Neutrophil (primary cell): ENCODE measurements around the gene PTPRN2.

ENCODE experiments used
- H3K27ac ChIP-seq: fragments of 200-600 bp; sonication (generic); 2 replicates; pipeline ENCODE4 v1.5.1; 2016; ENCODE audit warnings: mild to moderate bottlenecking, moderate library complexity
- H3K27me3 ChIP-seq: fragments of 200-600 bp; sonication (generic); 2 replicates; pipeline ENCODE4 v1.6.0; 2016; ENCODE audit warnings: mild to moderate bottlenecking
- H3K36me3 ChIP-seq: fragments of 200-600 bp; sonication (generic); 2 replicates; pipeline ENCODE4 v1.5.1; 2017
- H3K4me1 ChIP-seq, 2 experiments: fragments of 200-600 bp in 1 of 2; sonication (generic) in 1 of 2; 1 replicate in 1 of 2; 2 replicates in 1 of 2; pipeline versions ENCODE4 v1.5.1 to v1.6.1; 2013 to 2016; ENCODE audit warnings: low read depth in 1 of 2, low read length in 1 of 2, mild to moderate bottlenecking in 1 of 2, moderate library complexity in 1 of 2; ENCODE audit not compliant: control insufficient read depth in 1 of 2, insufficient read depth in 1 of 2
- H3K4me3 ChIP-seq, 2 experiments: fragments of 200-600 bp in 1 of 2; sonication (generic) in 1 of 2; 1 replicate in 1 of 2; 2 replicates in 1 of 2; pipeline ENCODE4 v1.5.1; 2013 to 2016; ENCODE audit warnings: low read depth in 1 of 2, low read length in 1 of 2, mild to moderate bottlenecking in 1 of 2, moderate library complexity in 1 of 2
- H3K9me3 ChIP-seq: fragments of 200-600 bp; sonication (generic); 2 replicates; pipeline ENCODE4 v1.5.1; 2016
- TF ChIP-seq, protein P1 (sequence below): fragments of 200-600 bp; sonication (generic); IDR thresholded peaks from 2 replicates; pipeline ENCODE4 v1.5.1; 2016; ENCODE audit warnings: antibody characterized with exemption

The PTPRN2 gene

DNA sequence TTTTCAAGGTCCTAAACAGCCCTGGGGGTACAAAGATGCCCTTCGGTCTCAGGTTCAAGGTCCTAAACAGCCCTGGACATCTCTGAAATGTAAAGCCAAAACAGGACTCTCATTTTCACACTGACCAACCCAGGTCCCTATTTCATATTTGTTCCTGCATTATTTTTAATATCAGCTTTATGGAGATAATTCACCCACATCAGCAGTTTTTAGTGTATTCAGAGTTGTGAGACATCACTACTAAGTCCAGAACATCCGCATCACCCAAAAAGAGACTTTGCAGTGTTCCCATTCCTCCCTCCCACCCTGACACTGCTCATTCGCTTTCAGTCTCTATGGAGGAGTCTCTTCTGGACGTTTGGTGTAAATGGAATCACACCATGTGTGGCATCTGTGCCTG lies 420.2 kb downstream of the PTPRN2 start:
- Histone ChIP-seq H3K4me1 (no peaks in the 10 kb centered on the region), H3K4me3 (no peak overlapping the region), H3K27ac (no peak overlapping the region), H3K9me3 (no peaks in the 10 kb centered on the region), H3K36me3 (no peaks in the 10 kb centered on the region), H3K27me3 (no peaks in the 10 kb centered on the region)
- TF ChIP-seq, protein P1, sequence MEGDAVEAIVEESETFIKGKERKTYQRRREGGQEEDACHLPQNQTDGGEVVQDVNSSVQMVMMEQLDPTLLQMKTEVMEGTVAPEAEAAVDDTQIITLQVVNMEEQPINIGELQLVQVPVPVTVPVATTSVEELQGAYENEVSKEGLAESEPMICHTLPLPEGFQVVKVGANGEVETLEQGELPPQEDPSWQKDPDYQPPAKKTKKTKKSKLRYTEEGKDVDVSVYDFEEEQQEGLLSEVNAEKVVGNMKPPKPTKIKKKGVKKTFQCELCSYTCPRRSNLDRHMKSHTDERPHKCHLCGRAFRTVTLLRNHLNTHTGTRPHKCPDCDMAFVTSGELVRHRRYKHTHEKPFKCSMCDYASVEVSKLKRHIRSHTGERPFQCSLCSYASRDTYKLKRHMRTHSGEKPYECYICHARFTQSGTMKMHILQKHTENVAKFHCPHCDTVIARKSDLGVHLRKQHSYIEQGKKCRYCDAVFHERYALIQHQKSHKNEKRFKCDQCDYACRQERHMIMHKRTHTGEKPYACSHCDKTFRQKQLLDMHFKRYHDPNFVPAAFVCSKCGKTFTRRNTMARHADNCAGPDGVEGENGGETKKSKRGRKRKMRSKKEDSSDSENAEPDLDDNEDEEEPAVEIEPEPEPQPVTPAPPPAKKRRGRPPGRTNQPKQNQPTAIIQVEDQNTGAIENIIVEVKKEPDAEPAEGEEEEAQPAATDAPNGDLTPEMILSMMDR = no peak

DNA sequence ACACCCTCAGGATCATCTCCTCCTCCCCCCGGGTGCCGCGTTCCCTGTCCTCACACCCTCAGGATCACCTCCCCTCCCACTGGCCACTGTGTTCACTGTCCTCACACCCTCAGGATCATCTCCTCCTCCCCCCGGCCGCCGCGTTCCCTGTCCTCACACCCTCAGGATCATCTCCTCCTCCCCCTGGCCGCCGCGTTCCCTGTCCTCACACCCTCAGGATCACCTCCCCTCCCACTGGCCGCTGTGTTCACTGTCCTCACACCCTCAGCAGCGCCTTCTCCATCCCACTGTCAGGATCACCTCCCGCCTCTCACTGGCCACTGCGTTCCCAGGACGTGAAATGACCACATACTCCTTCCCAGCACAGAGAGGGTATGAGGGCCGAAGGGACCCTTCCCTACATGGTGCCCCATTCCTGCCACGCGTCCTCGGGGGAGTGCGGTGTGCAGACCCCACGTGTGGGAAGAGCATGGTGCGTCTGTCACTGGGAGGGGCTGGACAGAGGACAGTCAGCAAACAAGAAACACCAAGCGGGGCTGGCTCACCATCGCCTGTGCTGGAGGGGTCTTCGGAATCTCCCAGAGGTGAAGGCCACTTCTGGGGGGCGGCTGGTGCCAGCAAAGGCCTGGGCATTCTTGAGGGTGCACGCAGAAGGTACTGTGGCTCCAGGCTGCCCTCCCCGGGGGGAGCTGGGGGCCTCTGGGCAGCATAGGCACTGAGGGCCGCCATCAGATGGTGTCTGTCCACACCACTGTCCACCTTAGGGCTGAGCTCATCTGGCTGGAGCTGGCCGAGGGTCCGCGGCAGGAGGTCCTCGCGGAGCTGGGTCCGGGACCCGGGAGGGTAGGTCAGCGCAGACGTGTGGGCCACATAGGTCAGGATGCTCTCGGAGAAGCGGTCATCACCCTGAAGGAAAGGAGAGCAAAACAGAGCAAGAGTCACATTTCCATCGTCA lies 421.0 kb downstream of the PTPRN2 start:
- Histone ChIP-seq H3K27ac (no peak overlapping the region), H3K36me3 (no peaks in the 10 kb centered on the region), H3K4me3 (no peak overlapping the region), H3K9me3 (no peaks in the 10 kb centered on the region), H3K4me1 (no peaks in the 10 kb centered on the region), H3K27me3 (no peaks in the 10 kb centered on the region)
- TF ChIP-seq, protein P1 = no peak

DNA sequence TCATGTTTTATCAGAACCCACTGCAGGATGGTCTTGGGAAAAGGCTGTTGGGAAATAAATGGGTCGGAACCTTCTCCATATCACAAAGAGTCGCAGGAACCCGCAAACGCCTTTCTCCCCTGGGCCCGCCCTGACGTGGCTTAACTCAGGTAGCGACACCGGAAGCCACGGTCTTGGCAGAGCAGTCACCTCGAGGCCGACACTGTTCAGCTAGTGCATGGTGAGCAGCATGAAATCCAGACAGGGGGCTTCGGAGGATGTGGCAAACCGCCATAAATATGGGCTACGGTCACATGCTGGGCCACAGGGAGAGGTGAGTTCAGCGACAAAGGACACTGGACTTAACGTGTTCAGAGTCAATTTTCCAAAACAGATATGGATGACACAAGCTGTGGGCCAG lies 421.9 kb downstream of the PTPRN2 start:
- no peaks in the 10 kb centered on the region for H3K36me3 ChIP-seq
- no peak overlapping the region for H3K27ac ChIP-seq
- H3K27me3 ChIP-seq = no peaks in the 10 kb centered on the region
- no peak overlapping the region for H3K4me3 ChIP-seq
- no peaks in the 10 kb centered on the region for H3K4me1 ChIP-seq
- TF ChIP-seq, protein P1 = no peak
- H3K9me3 ChIP-seq = no peaks in the 10 kb centered on the region

DNA sequence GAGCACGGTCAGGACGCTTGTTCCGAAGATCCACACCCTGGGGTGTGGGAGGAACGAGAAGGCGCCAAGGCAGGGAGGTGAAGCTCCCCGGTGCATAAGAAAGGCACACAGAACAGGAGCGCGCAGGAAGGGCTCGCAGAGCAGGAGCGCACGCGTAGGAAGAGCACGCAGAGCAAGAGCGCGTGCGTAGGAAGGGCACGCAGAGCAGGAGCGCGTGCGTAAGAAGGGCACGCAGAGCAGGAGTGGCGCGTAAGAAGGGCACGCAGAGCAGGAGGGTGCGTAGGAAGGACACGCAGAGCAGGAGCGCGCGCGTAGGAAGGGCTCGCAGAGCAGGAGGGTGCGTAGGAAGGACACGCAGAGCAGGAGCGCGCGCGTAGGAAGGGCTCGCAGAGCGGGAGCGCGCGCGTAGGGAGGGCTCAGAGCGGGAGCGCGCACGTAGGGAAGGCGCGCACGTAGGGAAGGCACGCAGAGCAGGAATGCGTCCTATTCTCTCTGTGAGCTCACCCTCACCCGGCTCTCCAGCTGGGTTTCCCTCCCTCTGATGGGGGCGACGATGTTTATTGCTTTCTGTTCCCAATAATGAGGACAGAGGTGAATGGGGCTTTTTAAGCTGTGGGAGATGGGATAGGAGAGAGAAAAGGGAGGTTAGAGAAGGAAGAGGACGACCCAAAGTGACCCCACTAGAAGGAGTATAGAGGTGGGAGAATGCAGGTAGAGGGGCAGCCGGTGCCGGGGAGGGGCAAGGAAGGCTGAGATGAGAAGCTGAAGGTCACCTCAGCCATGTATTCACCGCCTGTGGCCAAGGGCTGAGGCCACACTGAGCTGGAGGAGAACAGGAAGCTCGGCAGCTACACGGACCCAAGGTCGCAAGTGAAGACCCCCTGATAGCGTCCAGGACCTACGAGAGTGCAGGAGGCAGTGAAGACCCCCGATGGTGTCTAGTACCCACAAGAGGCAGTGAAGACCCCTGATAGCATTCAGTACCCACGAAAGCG lies 423.2 kb downstream of the PTPRN2 start:
- TF ChIP-seq, protein P1 = no peak

DNA sequence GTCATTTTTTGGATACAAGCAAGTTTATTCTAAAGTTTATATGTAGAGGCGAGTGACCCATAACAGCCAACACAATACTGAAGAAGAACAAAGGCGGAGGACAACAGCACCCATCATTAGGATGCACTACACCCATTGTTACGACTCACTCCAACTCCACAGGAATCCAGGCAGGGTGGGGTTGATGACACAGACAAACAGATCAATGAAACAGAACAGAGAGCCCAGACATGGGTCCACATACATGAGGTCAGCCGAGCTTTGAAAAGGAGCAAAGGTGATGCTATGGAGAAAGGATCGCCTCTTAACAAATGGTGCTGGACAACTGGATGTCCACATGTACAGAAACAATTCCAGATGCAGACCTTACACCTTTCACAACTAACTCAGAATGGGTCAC lies 426.4 kb downstream of the PTPRN2 start:
- H3K4me3 ChIP-seq = no peak overlapping the region
- H3K4me1 ChIP-seq = no peaks in the 10 kb centered on the region
- H3K27me3 ChIP-seq = no peaks in the 10 kb centered on the region
- H3K9me3 ChIP-seq = no peaks in the 10 kb centered on the region
- no peaks in the 10 kb centered on the region for H3K36me3 ChIP-seq
- no peak overlapping the region for H3K27ac ChIP-seq
- TF ChIP-seq, protein P1 = no peak

More for the DNA sequence above, 423.2 kb downstream of the PTPRN2 start:
- Histone ChIP-seq H3K9me3 (no peaks in the 10 kb centered on the region), H3K27me3 (no peaks in the 10 kb centered on the region), H3K36me3 (no peaks in the 10 kb centered on the region), H3K27ac (no peak overlapping the region), H3K4me3 (no peak overlapping the region), H3K4me1 (no peaks in the 10 kb centered on the region)
